ENCODE results near the gene CDHR2.

The CDHR2 gene

DNA sequence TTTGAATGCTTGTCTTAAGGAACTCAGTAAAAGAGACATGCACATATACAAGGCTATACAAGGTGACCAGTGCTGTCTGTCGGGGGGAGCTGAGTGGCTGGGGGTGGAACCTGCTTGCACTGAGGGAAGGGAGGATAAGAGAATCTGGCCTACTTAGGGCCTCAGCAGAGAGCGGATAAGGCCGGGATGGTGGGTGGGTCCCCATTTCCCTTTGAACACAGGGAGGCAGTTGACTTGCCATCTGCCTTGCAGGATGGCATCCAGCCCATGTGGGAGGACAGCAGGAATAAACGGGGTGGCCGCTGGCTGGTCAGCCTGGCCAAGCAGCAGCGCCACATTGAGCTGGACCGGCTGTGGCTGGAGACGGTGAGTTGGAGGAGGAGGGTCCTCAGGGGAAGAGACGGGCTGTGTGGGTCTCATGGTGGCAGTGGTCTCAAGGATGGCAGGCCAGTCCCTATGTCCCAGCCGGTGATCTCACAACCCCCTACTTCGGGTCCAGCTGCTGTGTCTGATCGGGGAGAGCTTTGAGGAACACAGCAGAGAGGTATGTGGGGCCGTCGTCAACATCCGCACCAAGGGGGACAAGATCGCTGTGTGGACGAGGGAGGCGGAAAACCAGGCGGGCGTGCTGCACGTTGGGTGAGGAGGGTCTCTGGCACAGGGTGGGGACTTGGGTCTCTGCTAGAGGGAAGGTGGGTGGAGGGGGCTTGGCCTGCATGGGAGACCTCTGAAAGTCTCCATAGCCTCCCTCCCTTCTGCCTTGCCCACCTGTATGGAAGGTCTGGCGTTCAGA, 95.9 kb downstream of the CDHR2 start:
- DNase-seq = no peak
